K562 (cell line): ENCODE results near the gene RPS6KA2. TPM values are rescaled to one million over a fixed set of nuclear protein-coding genes. Genes with fewer than 3 reads are reported as not detected.

Experiments
- ATAC-seq: fragments of 200-7000 bp; cut with Tn5 transposase; 3 replicates; pipeline ENCODE4 v1.9.1; 2020; ENCODE audit warnings: moderate library complexity
- BruUV-seq: library from RNA; stranded (reverse); fragments of 400-500 nt; replicated peaks from 2 replicates; lab custom pipeline; 2021; lab: Mats Ljungman, UMichigan
- CTCF ChIA-PET: fragments of 300-600 bp; formaldehyde crosslinking; extraction: SDS; loops from one replicate; lab custom pipeline; 2021; ENCODE audit warnings: low intra/inter-chr PET ratio; lab: Yijun Ruan, JAX
- POLR2A ChIA-PET: fragments of 300-600, 350-650 bp; sonication (Branson Sonifier 250); formaldehyde crosslinking; extraction: SDS; loops from one replicate; lab custom pipeline; 2021; ENCODE audit warnings: antibody characterized with exemption, inconsistent platforms; lab: Yijun Ruan, JAX
- DNase-seq, 4 experiments: peaks; one replicate each; pipeline versions ENCODE4 v3.0.0 to v3.0.0-alpha.2; 2011 to 2018; ENCODE audit warnings: low spot score in 3 of 4, mixed read lengths in 3 of 4; ENCODE audit errors: extremely low read depth in 1 of 4
- FAIRE-seq: peaks from 2 replicates; lab custom pipeline; 2011; peaks lifted over from hg19 to GRCh38; lab: Jason Lieb, UNC
- H2AFZ ChIP-seq: 2 replicates; pipeline ENCODE4 v1.6.0; 2011; ENCODE audit warnings: low read depth, low read length, control low read depth, inconsistent platforms
- H3K27ac ChIP-seq: fragments of 200-600 bp; 3 replicates; pipeline ENCODE4 v1.8.0; 2011; ENCODE audit warnings: low read depth, mild to moderate bottlenecking, control low read depth, inconsistent platforms, low read length, moderate library complexity, mixed read lengths; ENCODE audit errors: extremely low read depth
- H3K27me3 ChIP-seq, 2 experiments: fragments of 300-600 bp in 1 of 2; 2 replicates in 1 of 2; 3 replicates in 1 of 2; pipeline versions ENCODE4 v1.6.0 to v1.8.0; 2011; ENCODE audit warnings: inconsistent platforms in 2 of 2, low read length in 2 of 2, mild to moderate bottlenecking in 1 of 2, mixed read lengths in 1 of 2, moderate library complexity in 1 of 2; ENCODE audit not compliant: control insufficient read depth in 2 of 2, insufficient read depth in 2 of 2
- H3K36me3 ChIP-seq: fragments of 300-600 bp; 3 replicates; pipeline ENCODE4 v1.8.0; 2011; ENCODE audit warnings: mild to moderate bottlenecking, low read length, inconsistent platforms; ENCODE audit not compliant: control insufficient read depth, insufficient read depth
- H3K4me1 ChIP-seq, 2 experiments: fragments of 200-600 bp in 1 of 2; replicated peaks in 1 of 2; 2 replicates in 1 of 2; 3 replicates in 1 of 2; pipeline versions ENCODE4 v1.5.1 to v1.8.0; 2011; ENCODE audit warnings: inconsistent platforms in 2 of 2, low read length in 2 of 2, mild to moderate bottlenecking in 1 of 2, mixed read lengths in 1 of 2, moderate library complexity in 1 of 2; ENCODE audit not compliant: control insufficient read depth in 2 of 2, insufficient read depth in 2 of 2
- H3K4me2 ChIP-seq: 2 replicates; pipeline ENCODE4 v1.6.1; 2011; ENCODE audit warnings: low read length, control low read depth, inconsistent platforms, mixed read lengths; ENCODE audit not compliant: insufficient read depth
- H3K4me3 ChIP-seq: fragments of 200-600 bp; sonication (generic), shearing (Covaris generic); 2 replicates; pipeline ENCODE4 v1.5.1; 2016; ENCODE audit warnings: control low read depth, inconsistent platforms
- H3K79me2 ChIP-seq: fragments of 200-600 bp; 3 replicates; pipeline ENCODE4 v1.8.0; 2011; ENCODE audit warnings: low read length, inconsistent platforms; ENCODE audit not compliant: control insufficient read depth, insufficient read depth
- H3K9ac ChIP-seq, 2 experiments: 2 replicates each; pipeline versions ENCODE4 v1.6.0 to v1.6.1; 2011; ENCODE audit warnings: low read depth in 2 of 2, low read length in 2 of 2, control low read depth in 1 of 2, inconsistent platforms in 1 of 2, mild to moderate bottlenecking in 1 of 2, mixed read lengths in 1 of 2; ENCODE audit not compliant: insufficient read depth in 1 of 2
- H3K9me1 ChIP-seq: one replicate; pipeline ENCODE4 v1.6.0; 2011; ENCODE audit warnings: inconsistent platforms, mild to moderate bottlenecking, low read length, moderate library complexity; ENCODE audit not compliant: control insufficient read depth, insufficient read depth
- H3K9me3 ChIP-seq: replicated peaks from 2 replicates; pipeline ENCODE4 v1.5.1; 2011; ENCODE audit warnings: low read depth, low read length, inconsistent platforms; ENCODE audit not compliant: control insufficient read depth, insufficient read depth
- H4K20me1 ChIP-seq: replicated peaks from 2 replicates; pipeline ENCODE4 v1.6.1; 2011; ENCODE audit warnings: low read length, inconsistent platforms, mixed read lengths; ENCODE audit not compliant: control insufficient read depth, insufficient read depth
- EP300 ChIP-seq: IDR thresholded peaks from 2 replicates; pipeline ENCODE4 v1.6.1; 2012; ENCODE audit warnings: low read length, improper control_type of control experiment
- ETS1 ChIP-seq: conservative IDR thresholded peaks from 2 replicates; pipeline ENCODE4 v1.6.1; 2011; ENCODE audit warnings: low read depth, mild to moderate bottlenecking, low read length; ENCODE audit not compliant: control insufficient read depth
- HDAC8 ChIP-seq: fragments of 450-650 bp; IDR thresholded peaks from 2 replicates; pipeline ENCODE4 v1.6.1; 2016; ENCODE audit warnings: mild to moderate bottlenecking, missing genetic modification characterization, moderate library complexity, missing compliant biosample characterization
- HOMEZ ChIP-seq: fragments of 250-450 bp; sonication (Bioruptor Pico); IDR thresholded peaks from 2 replicates; pipeline ENCODE4 v1.4.0; 2020; ENCODE audit warnings: mild to moderate bottlenecking, moderate library complexity
- MBD1 ChIP-seq: fragments of 250-450 bp; sonication (Bioruptor Pico); IDR thresholded peaks from 2 replicates; pipeline ENCODE4 v1.8.0; 2022; ENCODE audit warnings: inconsistent platforms
- MYNN ChIP-seq, 2 experiments: sonication (generic); formaldehyde crosslinking in 1 of 2; IDR thresholded peaks; 2 replicates each; pipeline versions ENCODE4 v1.5.0 to v1.6.1; 2016 to 2020; ENCODE audit warnings: antibody characterized with exemption in 1 of 2, missing genetic modification reagents in 1 of 2
- NCOA4 ChIP-seq: fragments of 450-650 bp; IDR thresholded peaks from 2 replicates; pipeline ENCODE4 v1.6.1; 2018; ENCODE audit warnings: mild to moderate bottlenecking; ENCODE audit not compliant: partially characterized antibody
- POLR2H ChIP-seq: IDR thresholded peaks from 2 replicates; pipeline ENCODE4 v1.6.1; 2016; ENCODE audit warnings: missing genetic modification characterization, low read depth, mild to moderate bottlenecking, control low read depth, missing compliant biosample characterization, moderate library complexity
- RBFOX2 ChIP-seq: fragments of 200-400 bp; formaldehyde crosslinking; IDR thresholded peaks from 2 replicates; pipeline ENCODE4 v1.6.1; 2017; ENCODE audit warnings: low read depth, mild to moderate bottlenecking, low read length, moderate library complexity
- SREBF1 ChIP-seq: fragments of 150-350 bp; IDR thresholded peaks from 2 replicates; pipeline ENCODE4 v1.6.1; 2014; ENCODE audit warnings: antibody characterized with exemption, low read depth, low read length, borderline replicate concordance
- TFAM ChIP-seq: fragments of 250-450 bp; sonication (Bioruptor Pico); conservative IDR thresholded peaks from 2 replicates; pipeline ENCODE4 v1.5.0; 2021; ENCODE audit warnings: mild to moderate bottlenecking, moderate library complexity
- THAP7 ChIP-seq: fragments of 250-450 bp; sonication (Bioruptor Pico); IDR thresholded peaks from 2 replicates; pipeline ENCODE4 v1.5.0; 2021
- TRIM25 ChIP-seq: fragments of 450-650 bp; IDR thresholded peaks from 2 replicates; pipeline ENCODE4 v1.7.0; 2016; ENCODE audit warnings: borderline replicate concordance
- XRCC3 ChIP-seq: fragments of 450-650 bp; IDR thresholded peaks from 2 replicates; pipeline ENCODE4 v1.6.1; 2017; ENCODE audit warnings: mild to moderate bottlenecking, moderate library complexity
- ZNF184 ChIP-seq: sonication (generic); formaldehyde crosslinking; IDR thresholded peaks from 2 replicates; pipeline ENCODE4 v1.5.0; 2020; ENCODE audit warnings: missing genetic modification reagents
- ZNF217 ChIP-seq: sonication (generic); formaldehyde crosslinking; IDR thresholded peaks from 2 replicates; pipeline ENCODE4 v1.8.0; 2022; ENCODE audit warnings: mild to moderate bottlenecking, missing genetic modification reagents
- ZNF77 ChIP-seq: fragments of 250-450 bp; sonication (Bioruptor Pico); IDR thresholded peaks from 2 replicates; pipeline ENCODE4 v1.5.0; 2020
- WGBS: fragments of 100-300 bp; shearing (Covaris generic); methylation state at CpG from one replicate; pipeline ENCODE4 v1.1.6; 2016; ENCODE audit warnings: low coverage, mixed read lengths; ENCODE audit not compliant: insufficient coverage; ENCODE audit errors: missing lambda C conversion rate; 5-methylcytosine and 5-hydroxymethylcytosine counted together
- in situ Hi-C: fragments of 300-500 bp; cut with MboI; formaldehyde crosslinking; loops from 4 replicates; pipeline ENCODE4 v1.15.0; 2018; ENCODE audit warnings: inconsistent platforms, mixed read lengths
- intact Hi-C: fragments of 100-400 bp; cut with micrococcal nuclease; formaldehyde crosslinking; loops from 2 replicates; pipeline ENCODE4 v1.14.2; 2022
- polyA plus RNA-seq, 8 experiments: library from polyadenylated mRNA; depleted of rRNA in 4 of 8; stranded (reverse) in 5 of 8; unstranded in 3 of 8; fragments of >200 nt; fragmentation: Nextera tagmentation in 2 of 8; fragmentation: Illumina TruSeq in 1 of 8; extraction: Ambion mirVana in 2 of 8; extraction: Trizol in 1 of 8; gene quantifications; 2 replicates each; pipeline versions ENCODE4 v1.2.1 to v1.2.3, GENCODE V29; 2011 to 2014; ENCODE audit warnings: inconsistent platforms in 1 of 8, missing spikeins in 1 of 8
- total RNA-seq, 7 experiments: library from RNA; depleted of rRNA in 6 of 7; stranded (reverse); fragments of >200 nt in 6 of 7; fragmentation: Illumina TruSeq in 2 of 7; extraction: Trizol in 2 of 7; gene quantifications; 2 replicates each; pipeline versions ENCODE4 v1.2.1 to v1.2.3, GENCODE V29; 2011 to 2021; ENCODE audit warnings: low replicate concordance in 1 of 7

RPS6KA2 gene
- total and polyA plus RNA-seq, 9 of the 15 experiments (the other 6 are each of a cell fraction or from before 2014, with no cell fraction given): 0.29 to 1.00 (median 0.53) TPM

- Histone ChIP-seq H3K4me2 (no peak overlapping the region), H2AFZ (no peak overlapping the region), H3K9ac (no peak overlapping the region), H3K9me1 (no peaks in the 10 kb centered on the region), H3K4me1 (peaks cover 0 to 3% of the 10 kb centered on the region in 2 experiments; a peak in 1 of 5 replicates), H3K27me3 (peaks cover 32 to 66% of the 10 kb centered on the region in 2 experiments), H3K9me3 (no peaks in the 10 kb centered on the region), H3K27ac (no peak overlapping the region), H3K4me3 (no peak overlapping the region), H4K20me1 (peaks cover 8% of the 10 kb centered on the region; the same call in 1 of the 2 replicates), H3K36me3 (no peaks in the 10 kb centered on the region), H3K79me2 (no peaks in the 10 kb centered on the region)
- WGBS: 3% methylated on average over 7 of the region's 7 CpGs
- ATAC-seq (no peak), DNase-seq (no peak), FAIRE-seq (no peak)
- POLR2A ChIA-PET: no interaction called here
- intact Hi-C loops: no loop called here
- in situ Hi-C loops: no loop called here
- CTCF ChIA-PET: no interaction called here
- no TSS peak for BruUV-seq
- TF ChIP-seq SREBF1: no peak
- TF ChIP-seq MYNN (IDR thresholded peaks at IDR 0.05): no peak
- no peak for TF ChIP-seq MYNN (CRISPR knock-in tag; IDR thresholded peaks at IDR 0.05)
- TF ChIP-seq ZNF77 (CRISPR knock-in tag): no peak
- TF ChIP-seq POLR2H (tag): no peak
- no peak for TF ChIP-seq RBFOX2
- no peak for TF ChIP-seq XRCC3
- TF ChIP-seq MBD1 (CRISPR knock-in tag): no peak
- no peak for TF ChIP-seq TRIM25
- TF ChIP-seq HDAC8 (tag): no peak
- no peak for TF ChIP-seq NCOA4
- TF ChIP-seq ZNF184 (CRISPR knock-in tag): no peak
- no peak for TF ChIP-seq ETS1
- no peak for TF ChIP-seq EP300
- no peak for TF ChIP-seq ZNF217
- no peak for TF ChIP-seq TFAM
- no peak for TF ChIP-seq THAP7 (CRISPR knock-in tag)
- no peak for TF ChIP-seq HOMEZ (CRISPR knock-in tag)
Observed at GRCh38 chr6:166405386-166405785, 221.7 kb downstream of the RPS6KA2 start.
